Prostate gland (tissue), 2 donors: ENCODE data around the gene MAP4K1.

Experiments used
- POLR2A ChIP-seq: fragments of 450-650 bp; IDR thresholded peaks from one replicate; pipeline ENCODE4 v1.6.1; 2016; ENCODE audit warnings: antibody characterized with exemption, mild to moderate bottlenecking
- TF ChIP-seq, protein P1 (sequence below), 4 experiments: fragments of 200-600 bp in 2 of 4; fragments of 450-650 bp in 2 of 4; sonication (generic) in 2 of 4; IDR thresholded peaks; 1 replicate in 3 of 4; 2 replicates in 1 of 4; pipeline ENCODE4 v1.5.1; 2016 to 2019; ENCODE audit warnings: antibody characterized with exemption in 4 of 4, mild to moderate bottlenecking in 2 of 4, moderate library complexity in 2 of 4

- TF ChIP-seq POLR2A: no peak
- TF ChIP-seq, protein P1, sequence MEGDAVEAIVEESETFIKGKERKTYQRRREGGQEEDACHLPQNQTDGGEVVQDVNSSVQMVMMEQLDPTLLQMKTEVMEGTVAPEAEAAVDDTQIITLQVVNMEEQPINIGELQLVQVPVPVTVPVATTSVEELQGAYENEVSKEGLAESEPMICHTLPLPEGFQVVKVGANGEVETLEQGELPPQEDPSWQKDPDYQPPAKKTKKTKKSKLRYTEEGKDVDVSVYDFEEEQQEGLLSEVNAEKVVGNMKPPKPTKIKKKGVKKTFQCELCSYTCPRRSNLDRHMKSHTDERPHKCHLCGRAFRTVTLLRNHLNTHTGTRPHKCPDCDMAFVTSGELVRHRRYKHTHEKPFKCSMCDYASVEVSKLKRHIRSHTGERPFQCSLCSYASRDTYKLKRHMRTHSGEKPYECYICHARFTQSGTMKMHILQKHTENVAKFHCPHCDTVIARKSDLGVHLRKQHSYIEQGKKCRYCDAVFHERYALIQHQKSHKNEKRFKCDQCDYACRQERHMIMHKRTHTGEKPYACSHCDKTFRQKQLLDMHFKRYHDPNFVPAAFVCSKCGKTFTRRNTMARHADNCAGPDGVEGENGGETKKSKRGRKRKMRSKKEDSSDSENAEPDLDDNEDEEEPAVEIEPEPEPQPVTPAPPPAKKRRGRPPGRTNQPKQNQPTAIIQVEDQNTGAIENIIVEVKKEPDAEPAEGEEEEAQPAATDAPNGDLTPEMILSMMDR (IDR thresholded peaks at IDR 0.05): no peak
Measured at GRCh38 chr19:38577826-38578225, 39.9 kb downstream of the MAP4K1 start.
